Spleen (tissue), 11 donors: Measurements from ENCODE around the gene FRMD4A. TPM values are rescaled to one million over a fixed set of nuclear protein-coding genes. Genes with fewer than 3 reads are reported as not detected.

Experiments used
- DNase-seq: peaks from one replicate; pipeline ENCODE4 v3.0.0-alpha.2; 2020
- H3K27ac ChIP-seq, 8 donors: fragments of 200-600 bp; sonication (generic) in 7 of 8; 1 replicate in 4 of 8; 2 replicates in 4 of 8; pipeline versions ENCODE4 v1.5.0 to v1.8.0; 2016 to 2021; ENCODE audit warnings: inconsistent platforms in 4 of 8, mild to moderate bottlenecking in 4 of 8, moderate library complexity in 1 of 8
- H3K27me3 ChIP-seq, 7 donors: fragments of 200-600 bp; sonication (generic) in 6 of 7; replicated peaks in 1 of 7; 1 replicate in 4 of 7; 2 replicates in 3 of 7; pipeline versions ENCODE4 v1.5.0 to v1.8.0; 2016 to 2021; ENCODE audit warnings: inconsistent platforms in 3 of 7, mild to moderate bottlenecking in 1 of 7
- H3K36me3 ChIP-seq, 6 donors: fragments of 200-600 bp; sonication (generic) in 5 of 6; 1 replicate in 4 of 6; 2 replicates in 2 of 6; pipeline versions ENCODE4 v1.5.0 to v1.8.0; 2016 to 2021; ENCODE audit warnings: inconsistent platforms in 2 of 6
- H3K4me1 ChIP-seq, 6 donors: fragments of 200-600 bp; sonication (generic) in 5 of 6; 1 replicate in 3 of 6; 2 replicates in 3 of 6; pipeline versions ENCODE4 v1.5.0 to v1.8.0; 2016 to 2021; ENCODE audit warnings: inconsistent platforms in 3 of 6
- H3K4me3 ChIP-seq, 8 donors: fragments of 200-600 bp; sonication (generic) in 7 of 8; 1 replicate in 4 of 8; 2 replicates in 4 of 8; pipeline versions ENCODE4 v1.5.0 to v1.8.0; 2016 to 2021; ENCODE audit warnings: inconsistent platforms in 4 of 8, mild to moderate bottlenecking in 4 of 8, moderate library complexity in 2 of 8
- H3K9me3 ChIP-seq, 8 donors: fragments of 200-600 bp; sonication (generic) in 7 of 8; 1 replicate in 4 of 8; 2 replicates in 4 of 8; pipeline versions ENCODE4 v1.5.0 to v1.8.0; 2016 to 2021; ENCODE audit warnings: inconsistent platforms in 4 of 8
- CTCF ChIP-seq, 11 experiments: fragments of 200-600 bp in 7 of 11; fragments of 450-650 bp in 4 of 11; sonication (generic) in 4 of 11; IDR thresholded peaks in 8 of 11; conservative IDR thresholded peaks in 3 of 11; 1 replicate in 7 of 11; 2 replicates in 4 of 11; pipeline versions ENCODE4 v1.4.0 to v1.8.0; 2016 to 2021; ENCODE audit warnings: antibody characterized with exemption in 11 of 11, inconsistent platforms in 4 of 11, mild to moderate bottlenecking in 1 of 11
- POLR2A ChIP-seq, 3 donors: fragments of 450-650 bp; IDR thresholded peaks; one replicate each; pipeline ENCODE4 v1.5.1; 2017; ENCODE audit warnings: antibody characterized with exemption in 3 of 3, mild to moderate bottlenecking in 1 of 3
- POLR2AphosphoS5 ChIP-seq, 3 donors: sonication (generic); formaldehyde crosslinking; IDR thresholded peaks; one replicate each; pipeline ENCODE4 v1.5.1; 2017; ENCODE audit warnings: antibody characterized with exemption in 3 of 3
- WGBS, 5 donors: extraction: QIAGEN DNeasy Blood & Tissue Kit in 3 of 5; methylation state at CpG; one replicate each; pipeline versions ENCODE4 v1.1.5 to v1.1.7; 2013 to 2018; 5-methylcytosine and 5-hydroxymethylcytosine counted together
- intact Hi-C: fragments of 100-400 bp; cut with DNase I; formaldehyde crosslinking; loops from one replicate; pipeline ENCODE4 v1.15.0; 2023; ENCODE audit warnings: low total_unique reads
- polyA plus RNA-seq, 3 donors: library from polyadenylated mRNA; stranded (reverse); fragments of 200-250 nt; gene quantifications; one replicate each; pipeline ENCODE4 v1.2.1, GENCODE V29; 2013
- total RNA-seq, 7 donors: library from RNA; depleted of rRNA in 3 of 7; stranded (reverse); fragments of >200 nt in 3 of 7; fragmentation: NEBNext Ultra II Directional in 4 of 7; extraction: Animal tissue kit (Norgen Biotek cat#: 25700) in 4 of 7; gene quantifications; one replicate each; pipeline versions ENCODE4 v1.1.0 to v1.2.1, GENCODE V29; 2016 to 2021
- donor health status: healthy with polysubstance abuse.
- donor health status: DM: no; HTN: no; CAD: no; lungs with moderate emphysema.
- donor health status: DM: no; HTN: no; CAD: no.
- donor health status: Bipolar disorder and iron deficiency.
- donor health status: healthy.
- donor health status: DM: no; HTN: no; CAD: no.
- donor health status: DM: yes; HTN: yes; CAD: no.

The FRMD4A gene
- total and polyA plus RNA-seq, 10 donors: 9.2 to 141 (median 80.5) TPM

- H3K36me3 ChIP-seq: peaks cover 0 to 57% (median 16%) of the 10 kb centered on the region in 6 donors
- no peak for TF ChIP-seq POLR2AphosphoS5 (IDR thresholded peaks at IDR 0.05)
- TF ChIP-seq CTCF (IDR thresholded peaks at IDR 0.05 in 8 of 11, conservative IDR thresholded peaks at IDR 0.05 in 3 of 11): no peak
- no peak for TF ChIP-seq POLR2A (IDR thresholded peaks at IDR 0.05)
- H3K4me3 ChIP-seq: no peak overlapping the region
- no peak overlapping the region for H3K27ac ChIP-seq
- peaks cover 7 to 28% (median 19%) of the 10 kb centered on the region in 6 donors for H3K4me1 ChIP-seq
- peak; percentile 31 for DNase-seq
- WGBS, 5 donors: 79 to 87% (median 83%) methylated on average over 8 to 10 of the region's 10 CpGs
- no peaks in the 10 kb centered on the region for H3K9me3 ChIP-seq
- H3K27me3 ChIP-seq: no peaks in the 10 kb centered on the region
- intact Hi-C loops: no loop called here
Measured at GRCh38 chr10:13690281-13690825, 640.4 kb downstream of the FRMD4A start.

GRCh38 chr10:13686331-13686752 lies 644.4 kb downstream of the FRMD4A start:
- H3K4me1 ChIP-seq: peaks cover 13 to 47% (median 34%) of the 10 kb centered on the region in 6 donors
- TF ChIP-seq POLR2A (IDR thresholded peaks at IDR 0.05): no peak
- no peak for TF ChIP-seq CTCF (IDR thresholded peaks at IDR 0.05 in 8 of 11, conservative IDR thresholded peaks at IDR 0.05 in 3 of 11)
- TF ChIP-seq POLR2AphosphoS5 (IDR thresholded peaks at IDR 0.05): no peak
- no peaks in the 10 kb centered on the region for H3K27me3 ChIP-seq
- peak overlapping the region in 7 of 8 donors; percentile 36 to 86 (median 65) for H3K27ac ChIP-seq
- WGBS, 5 donors: 57 to 81% (median 65%) methylated on average over 5 of the region's 5 CpGs
- intact Hi-C loops: no loop called here
- DNase-seq: peak; percentile 43
- no peaks in the 10 kb centered on the region for H3K9me3 ChIP-seq
- peaks cover 0 to 26% (median 6%) of the 10 kb centered on the region in 6 donors for H3K36me3 ChIP-seq
- no peak overlapping the region for H3K4me3 ChIP-seq

GRCh38 chr10:13685885-13686284 lies 644.8 kb downstream of the FRMD4A start:
- intact Hi-C loops: no loop called here
- no peaks in the 10 kb centered on the region for H3K9me3 ChIP-seq
- no peaks in the 10 kb centered on the region for H3K27me3 ChIP-seq
- H3K4me1 ChIP-seq: peaks cover 13 to 47% (median 34%) of the 10 kb centered on the region in 6 donors
- 80 to 91% (median 84%) methylated on average over 5 of the region's 5 CpGs for WGBS, 5 donors
- no peak overlapping the region for H3K4me3 ChIP-seq
- peak overlapping the region in 6 of 8 donors; percentile 25 to 86 (median 80) for H3K27ac ChIP-seq
- no peak for TF ChIP-seq CTCF (IDR thresholded peaks at IDR 0.05 in 8 of 11, conservative IDR thresholded peaks at IDR 0.05 in 3 of 11)
- TF ChIP-seq POLR2AphosphoS5 (IDR thresholded peaks at IDR 0.05): no peak
- TF ChIP-seq POLR2A (IDR thresholded peaks at IDR 0.05): no peak
- peak; percentile 38 for DNase-seq
- H3K36me3 ChIP-seq: peaks cover 0 to 21% (median 5%) of the 10 kb centered on the region in 6 donors

- Histone ChIP-seq H3K4me1 (peaks cover 13 to 47% (median 34%) of the 10 kb centered on the region in 6 donors), H3K9me3 (no peaks in the 10 kb centered on the region), H3K27me3 (no peaks in the 10 kb centered on the region), H3K36me3 (peaks cover 0 to 12% (median 0%) of the 10 kb centered on the region in 6 donors), H3K27ac (peak overlapping the region in 7 of 8 donors; percentile 65 to 86 (median 79)), H3K4me3 (no peak overlapping the region)
- no peak for TF ChIP-seq CTCF (IDR thresholded peaks at IDR 0.05 in 8 of 11, conservative IDR thresholded peaks at IDR 0.05 in 3 of 11)
- no peak for TF ChIP-seq POLR2AphosphoS5 (IDR thresholded peaks at IDR 0.05)
- no peak for TF ChIP-seq POLR2A (IDR thresholded peaks at IDR 0.05)
- intact Hi-C loops: no loop called here
- DNase-seq: peak; percentile 1
- WGBS, 5 donors: 53 to 73% (median 66%) methylated on average over 6 of the region's 6 CpGs
Measured at GRCh38 chr10:13684806-13685482, 645.8 kb downstream of the FRMD4A start.
